GM12873 (cell line): ENCODE data around the gene TCHH.

Source experiments
- CTCF ChIP-seq: IDR thresholded peaks from 2 replicates; pipeline ENCODE4 v1.5.1; 2012; ENCODE audit warnings: low read depth, mild to moderate bottlenecking, moderate library complexity, low read length, control low read depth; ENCODE audit not compliant: insufficient read depth; ENCODE audit errors: missing control alignments

The TCHH gene

DNA sequence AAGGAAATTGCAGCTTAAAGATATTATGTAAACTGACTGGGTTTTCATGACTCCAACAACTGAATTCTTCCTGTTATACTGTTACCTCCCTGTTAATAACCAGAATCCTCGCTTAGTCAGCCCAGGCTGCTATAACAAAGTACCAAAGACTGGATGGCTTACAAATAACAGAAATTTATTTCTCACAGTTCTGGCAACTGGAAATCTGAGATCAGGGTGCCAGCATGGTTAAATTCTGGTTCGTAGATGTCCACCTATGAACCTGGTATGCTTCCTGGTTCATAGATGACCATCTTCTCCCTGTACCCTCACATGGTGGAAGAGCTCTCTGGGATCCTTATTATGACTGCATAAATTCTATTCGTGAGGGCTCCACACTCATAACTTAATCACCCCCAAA, 18.3 kb downstream of the TCHH start:
- TF ChIP-seq CTCF = no peak

DNA sequence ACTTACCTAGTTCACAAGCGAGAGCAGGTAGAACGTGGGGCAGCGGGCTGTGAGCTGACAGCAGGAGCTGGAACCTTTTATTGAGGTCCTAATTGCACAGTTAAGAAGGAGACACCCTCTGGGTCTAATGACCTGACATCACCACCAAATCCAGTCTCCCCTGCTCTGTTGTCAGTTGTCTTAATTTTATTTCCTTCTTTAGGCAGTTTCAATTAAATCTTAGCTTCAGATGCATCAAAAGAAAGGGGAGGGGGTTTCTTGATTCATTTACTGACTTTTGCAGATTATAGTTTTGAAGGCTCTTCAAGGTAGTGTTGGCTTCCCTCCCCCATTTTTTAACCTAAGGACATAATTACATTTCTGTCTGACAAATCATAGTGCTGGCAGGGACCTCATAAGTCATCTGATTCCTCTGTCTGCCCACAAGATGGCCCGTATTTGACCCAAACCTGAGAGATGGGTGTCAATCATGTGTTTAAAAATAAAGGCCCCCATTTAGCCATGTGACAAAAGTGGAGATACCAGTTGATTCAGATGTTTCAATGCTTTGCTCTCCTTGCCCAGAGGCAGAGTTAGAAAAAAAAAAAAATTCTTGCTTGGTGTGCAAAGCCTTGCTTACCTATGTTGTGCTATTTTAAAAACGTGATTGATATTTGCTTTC, 26.1 kb downstream of the TCHH start, which contains the start of gene TCHHL1:
Gene TCHHL1 (minus strand): TSS at position 51 of the 661 bp plus-strand sequence. CDS start 921 bp downstream, outside the sequence.
- TF ChIP-seq CTCF = no peak

- no peak for TF ChIP-seq CTCF
These were observed 28.5 kb downstream of the TCHH start for GRCh38 chr1:152086760-152087159.

- no peak for TF ChIP-seq CTCF
These were observed 30.4 kb downstream of the TCHH start for GRCh38 chr1:152084853-152085252.

DNA sequence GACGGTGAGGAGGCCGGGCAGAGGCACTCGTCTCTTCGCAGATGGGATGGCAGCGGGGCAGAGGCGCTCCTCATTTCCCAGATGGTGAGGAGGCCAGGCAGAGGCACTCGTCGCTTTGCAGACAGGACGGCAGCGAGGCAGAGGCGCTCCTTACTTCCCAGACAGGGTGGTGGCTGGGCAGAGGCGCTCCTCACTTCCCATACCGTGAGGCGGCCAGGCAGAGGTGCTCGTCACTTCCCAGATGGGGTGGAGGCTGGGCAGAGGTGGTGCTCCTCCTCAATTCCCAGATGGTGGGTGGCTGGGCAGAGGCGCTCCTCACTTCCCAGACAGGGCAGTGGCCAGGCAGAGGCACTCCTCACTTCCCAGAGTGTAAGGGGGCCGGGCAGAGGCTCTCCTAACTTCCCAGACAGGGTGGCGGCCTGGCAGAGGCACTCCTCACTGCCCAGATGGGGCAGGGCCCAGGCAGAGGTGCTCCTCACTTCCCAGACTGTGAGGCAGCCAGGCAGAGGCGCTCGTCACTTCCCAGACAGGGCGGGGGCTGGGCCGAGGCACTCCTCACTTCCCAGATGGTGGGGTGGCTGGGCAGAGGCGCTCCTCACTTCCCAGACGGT, 36.3 kb downstream of the TCHH start:
- no peak for TF ChIP-seq CTCF

DNA sequence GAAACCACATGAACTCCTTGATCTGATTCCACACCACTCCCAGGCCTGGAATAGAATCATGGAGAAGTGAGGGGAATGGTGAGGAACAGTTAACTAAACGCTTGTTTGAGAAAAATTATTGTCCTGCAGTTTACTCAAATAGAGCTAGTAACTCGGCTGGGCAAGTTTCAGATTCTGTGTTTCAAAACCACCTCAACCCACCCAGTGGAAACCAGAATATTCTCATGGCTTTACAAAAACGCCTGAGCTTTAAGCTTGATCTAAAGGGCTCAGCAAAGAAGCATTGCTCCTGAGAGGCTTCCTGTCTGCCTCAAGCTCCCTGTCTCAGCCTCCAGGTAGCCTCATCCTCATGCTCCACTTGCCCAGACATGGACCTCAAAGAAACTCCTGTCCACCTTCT, 42.9 kb downstream of the TCHH start:
- TF ChIP-seq CTCF = no peak

DNA sequence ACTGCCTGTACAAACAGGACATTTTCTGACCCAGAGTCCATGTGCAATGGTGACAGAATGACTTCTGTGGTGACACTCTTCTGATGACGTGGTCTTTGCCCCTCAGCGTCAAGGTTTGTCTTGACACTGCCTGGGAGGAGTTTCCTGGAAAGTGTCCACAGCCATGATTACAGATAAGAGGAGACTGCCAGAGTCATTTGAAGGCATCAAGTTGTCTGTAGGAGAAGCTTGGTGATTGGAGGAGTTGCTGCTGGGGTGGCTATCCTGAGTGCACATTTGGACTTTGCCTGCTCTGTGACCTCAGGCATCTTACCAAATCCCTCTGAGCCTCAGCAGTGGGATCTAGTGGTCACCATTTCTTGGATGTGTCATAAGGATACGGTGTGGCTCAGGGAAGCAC, 44.1 kb downstream of the TCHH start:
- no peak for TF ChIP-seq CTCF
